Measurements from ENCODE around the gene FOXP4. TPM values are rescaled to one million over a fixed set of nuclear protein-coding genes. Genes with fewer than 3 reads are reported as not detected.

Gene FOXP4
- total RNA-seq, 1 donor from 2014 or later, result 5.8 TPM

- intact Hi-C loops (cut with micrococcal nuclease), result no loop called here
Observed at GRCh38 chr6:41522780-41523548, 23.2 kb upstream of the FOXP4 start.

GRCh38 chr6:41523915-41524633 is 22.1 kb upstream of the FOXP4 start:
- intact Hi-C loops (cut with micrococcal nuclease), result no loop called here

GRCh38 chr6:41524634-41525011 is 21.6 kb upstream of the FOXP4 start:
- intact Hi-C loops (cut with micrococcal nuclease), result no loop called here

GRCh38 chr6:41527721-41528408 is 18.3 kb upstream of the FOXP4 start:
- intact Hi-C loops (cut with micrococcal nuclease), result no loop called here

- intact Hi-C loops (cut with micrococcal nuclease), result no loop called here
Observed at GRCh38 chr6:41528409-41528963, 17.7 kb upstream of the FOXP4 start.

GRCh38 chr6:41529049-41529448 is 17.1 kb upstream of the FOXP4 start:
- intact Hi-C loops (cut with micrococcal nuclease), result no loop called here

- intact Hi-C loops (cut with micrococcal nuclease), result loop anchor here (2.0 to 10.0 kb wide), 5 partner anchors 63 to 515 kb away; no protein-coding TSS in a partner anchor
Observed at GRCh38 chr6:41529970-41530369, 16.2 kb upstream of the FOXP4 start.

GRCh38 chr6:41530476-41530875 is 15.7 kb upstream of the FOXP4 start:
- intact Hi-C loops (cut with micrococcal nuclease), result loop anchor here (2.0 to 10.0 kb wide), 5 partner anchors 62 to 514 kb away; no protein-coding TSS in a partner anchor

GRCh38 chr6:41531016-41531415 is 15.2 kb upstream of the FOXP4 start:
- intact Hi-C loops (cut with micrococcal nuclease), result loop anchor here (1.0 to 10.0 kb wide), 8 partner anchors 30 to 514 kb away; partner anchors contain the start of genes NFYA and OARD1

GRCh38 chr6:41531591-41532582 is 14.3 kb upstream of the FOXP4 start:
- intact Hi-C loops (cut with micrococcal nuclease), result loop anchor here (1.0 to 10.0 kb wide), 11 partner anchors 9 to 513 kb away; partner anchors contain the start of genes FOXP4, NFYA and OARD1

- intact Hi-C loops (cut with micrococcal nuclease), result loop anchor here (10.0 kb wide), 1 partner anchor 509 kb away; no protein-coding TSS in a partner anchor
Observed at GRCh38 chr6:41535766-41536165, 10.4 kb upstream of the FOXP4 start.

GRCh38 chr6:41536795-41537758 is 9.1 kb upstream of the FOXP4 start:
- intact Hi-C loops (cut with micrococcal nuclease), result loop anchor here (10.0 kb wide), 1 partner anchor 508 kb away; no protein-coding TSS in a partner anchor

- intact Hi-C loops (cut with micrococcal nuclease), result loop anchor here (10.0 kb wide), 1 partner anchor 506 kb away; no protein-coding TSS in a partner anchor
Observed at GRCh38 chr6:41538556-41539182, 7.5 kb upstream of the FOXP4 start.

- intact Hi-C loops (cut with micrococcal nuclease), result loop anchor here (10.0 kb wide), 1 partner anchor 506 kb away; no protein-coding TSS in a partner anchor
Observed at GRCh38 chr6:41539204-41539603, 7.0 kb upstream of the FOXP4 start.

- intact Hi-C loops (cut with micrococcal nuclease), result loop anchor here (1.0 to 10.0 kb wide), 2 partner anchors 9 to 353 kb away; partner anchors contain the start of gene USP49
Observed at GRCh38 chr6:41541364-41541763, 4.8 kb upstream of the FOXP4 start.

- intact Hi-C loops (cut with micrococcal nuclease), result loop anchor here (10.0 kb wide), 1 partner anchor 352 kb away; the partner anchor contains the start of gene USP49
Observed at GRCh38 chr6:41543087-41543486, 3.1 kb upstream of the FOXP4 start.

GRCh38 chr6:41545247-41545702 is 906 bp upstream of the FOXP4 start:
- intact Hi-C loops (cut with micrococcal nuclease), result loop anchor here (5.0 to 10.0 kb wide), 2 partner anchors 103 to 350 kb away; partner anchors contain the start of gene USP49

GRCh38 chr6:41546475-41546865 is 289 bp downstream of the FOXP4 start:
- intact Hi-C loops (cut with micrococcal nuclease), result loop anchor here (1.0 to 10.0 kb wide), 9 partner anchors 14 to 474 kb away; partner anchors contain the start of genes NFYA, OARD1, PRICKLE4 and TFEB

All from T-helper 1 cell treated with Interleukin-12 subunit alpha and Interleukin-12 subunit beta and Interleukin-4 antibody, amounts not matched to agents 30 ng/mL and 1 ng/mL, for 36 hours (primary cell).